Measurements from ENCODE around the gene RNF212B. TPM values are rescaled to one million over a fixed set of nuclear protein-coding genes. Genes with fewer than 3 reads are reported as not detected.
A peak's percentile ranks its signal among the peaks of the same experiment; 100 is the strongest.

RNF212B gene
- total and polyA plus RNA-seq, 2 of the 13 experiments (the other 11 are each of a cell fraction or from before 2014, with no cell fraction given): 0.05 TPM; not detected in 1

- TF ChIP-seq ARNT (IDR thresholded peaks at IDR 0.05): no peak
- 0 out of 2 replicates have a peak, but pooled peaks have one; percentile 71 for TF ChIP-seq FUBP1 (CRISPR knock-in tag; IDR thresholded peaks at IDR 0.05; ENCODE audit: borderline replicate concordance)
- no peak for TF ChIP-seq CREBL2 (CRISPR knock-in tag; IDR thresholded peaks at IDR 0.05; ENCODE audit: borderline replicate concordance)
- no peak for TF ChIP-seq ZNF235 (CRISPR knock-in tag; IDR thresholded peaks at IDR 0.05; ENCODE audit: borderline replicate concordance)
- no peak for TF ChIP-seq ZBTB10 (CRISPR knock-in tag; IDR thresholded peaks at IDR 0.05; ENCODE audit: borderline replicate concordance)
- no peak for TF ChIP-seq ZNF256 (CRISPR knock-in tag; conservative IDR thresholded peaks at IDR 0.05)
- TF ChIP-seq NCOA1 (CRISPR knock-in tag; IDR thresholded peaks at IDR 0.05): no peak
- no peak for TF ChIP-seq ZNF749 (CRISPR knock-in tag; IDR thresholded peaks at IDR 0.05; ENCODE audit: borderline replicate concordance)
- TF ChIP-seq ZNF691 (CRISPR knock-in tag; IDR thresholded peaks at IDR 0.05; ENCODE audit: borderline replicate concordance, low read depth): peak; percentile 79; the same call in 1 of the 2 replicates
- no peak for TF ChIP-seq CHD4 (IDR thresholded peaks at IDR 0.05; ENCODE audit: borderline replicate concordance, low read length)
- no peak for TF ChIP-seq ZNF281 (CRISPR knock-in tag; IDR thresholded peaks at IDR 0.05; ENCODE audit: borderline replicate concordance)
- TF ChIP-seq ZC3H4 (CRISPR knock-in tag; IDR thresholded peaks at IDR 0.05; ENCODE audit: borderline replicate concordance): no peak; the same call in 1 of the 2 replicates
- TF ChIP-seq POLR2G (IDR thresholded peaks at IDR 0.05; ENCODE audit: low read depth, low read length): no peak
- TF ChIP-seq FLYWCH1 (CRISPR knock-in tag; IDR thresholded peaks at IDR 0.05): no peak
- peak; percentile 81; the same call in 1 of the 2 replicates for TF ChIP-seq MTA1 (CRISPR knock-in tag; IDR thresholded peaks at IDR 0.05; ENCODE audit: borderline replicate concordance)
- no peak for TF ChIP-seq RARG (CRISPR knock-in tag; IDR thresholded peaks at IDR 0.05; ENCODE audit: low read depth)
- TF ChIP-seq AGO1 (IDR thresholded peaks at IDR 0.05; ENCODE audit: low read depth, low read length, poor library complexity, severe bottlenecking): no peak
- TF ChIP-seq ATF1 (CRISPR knock-in tag; IDR thresholded peaks at IDR 0.05): no peak
- no peak for TF ChIP-seq ZNF180 (CRISPR knock-in tag; IDR thresholded peaks at IDR 0.05; ENCODE audit: borderline replicate concordance, low read depth)
- TF ChIP-seq SIN3B (IDR thresholded peaks at IDR 0.05; ENCODE audit: low read length): no peak
These were observed at the start of gene RNF212B (continued) for GRCh38 chr14:23237772-23238594.

Data from HepG2 (cell line).